HG02840 (cell line): ENCODE results near the gene PHKG2.

ENCODE experiments used
- ATAC-seq: cut with Tn5 transposase; IDR thresholded peaks from one replicate; pipeline ENCODE4 v1.9.1; 2021; ENCODE audit warnings: mild to moderate bottlenecking, moderate library complexity, moderate number of reproducible peaks; ENCODE audit not compliant: unreplicated experiment, low FRiP score

The PHKG2 gene

GRCh38 chr16:30769379-30770089 lies 21.3 kb downstream of the PHKG2 start:
- no peak for ATAC-seq

GRCh38 chr16:30771726-30772125 lies 23.5 kb downstream of the PHKG2 start:
- no peak for ATAC-seq

- no peak for ATAC-seq
Observed at GRCh38 chr16:30773826-30774225, 25.6 kb downstream of the PHKG2 start.

GRCh38 chr16:30774367-30775130 lies 26.3 kb downstream of the PHKG2 start:
- ATAC-seq = no peak

- ATAC-seq = no peak
Observed at GRCh38 chr16:30775131-30775391, 26.8 kb downstream of the PHKG2 start.

- no peak for ATAC-seq
Observed at GRCh38 chr16:30775392-30776188, 27.4 kb downstream of the PHKG2 start.

GRCh38 chr16:30777591-30778297 lies 29.5 kb downstream of the PHKG2 start:
- ATAC-seq = no peak

- no peak for ATAC-seq
Observed at GRCh38 chr16:30778549-30779244, 30.5 kb downstream of the PHKG2 start.

GRCh38 chr16:30779596-30779995 lies 31.4 kb downstream of the PHKG2 start:
- ATAC-seq = no peak

- ATAC-seq = no peak
Observed at GRCh38 chr16:30780021-30780420, 31.8 kb downstream of the PHKG2 start.

- ATAC-seq = no peak
Observed at GRCh38 chr16:30780549-30780948, 32.3 kb downstream of the PHKG2 start.

- ATAC-seq = no peak
Observed at GRCh38 chr16:30782486-30783279, 34.5 kb downstream of the PHKG2 start.

GRCh38 chr16:30783280-30784109 lies 35.3 kb downstream of the PHKG2 start:
- ATAC-seq = no peak

GRCh38 chr16:30784215-30784614 lies 36.0 kb downstream of the PHKG2 start:
- ATAC-seq = no peak

- no peak for ATAC-seq
Observed at GRCh38 chr16:30785126-30786106, 37.2 kb downstream of the PHKG2 start.

GRCh38 chr16:30786115-30786935 lies 38.1 kb downstream of the PHKG2 start:
- ATAC-seq = no peak
